Keratinocyte (primary cell): ENCODE data around the gene NOX3. TPM values are rescaled to one million over a fixed set of nuclear protein-coding genes. Genes with fewer than 3 reads are reported as not detected.
"Not testable (repeated sequence)": the region's sequence is repeated elsewhere in the genome, so short reads cannot be mapped to it uniquely, and the experiment has no call there.

ENCODE experiments used
- DNase-seq: peaks from one replicate; pipeline ENCODE4 v3.0.0-alpha.2; 2011; ENCODE audit warnings: low read depth, missing footprints, low spot score
- FAIRE-seq: peaks from 2 replicates; lab custom pipeline; 2011; peaks lifted over from hg19 to GRCh38; lab: Jason Lieb, UNC
- H2AFZ ChIP-seq: 2 replicates; pipeline ENCODE4 v1.6.0; 2012; ENCODE audit warnings: low read length, control low read depth, inconsistent platforms; ENCODE audit not compliant: control insufficient read depth
- H3K27ac ChIP-seq: 2 replicates; pipeline ENCODE4 v1.5.1; 2011; ENCODE audit warnings: low read length; ENCODE audit not compliant: control insufficient read depth, insufficient read depth
- H3K27me3 ChIP-seq: 3 replicates; pipeline ENCODE4 v1.6.0; 2011; ENCODE audit warnings: low read length; ENCODE audit not compliant: control insufficient read depth, insufficient read depth; ENCODE audit errors: extremely low read depth
- H3K36me3 ChIP-seq, 2 experiments: 2 replicates in 1 of 2; 3 replicates in 1 of 2; pipeline ENCODE4 v1.5.1; 2011; ENCODE audit warnings: low read length in 2 of 2, mild to moderate bottlenecking in 1 of 2; ENCODE audit not compliant: control insufficient read depth in 2 of 2, insufficient read depth in 2 of 2; ENCODE audit errors: extremely low read depth in 1 of 2
- H3K4me1 ChIP-seq: 3 replicates; pipeline ENCODE4 v1.5.1; 2011; ENCODE audit warnings: low read length; ENCODE audit not compliant: control insufficient read depth, insufficient read depth; ENCODE audit errors: extremely low read depth
- H3K4me2 ChIP-seq: 3 replicates; pipeline ENCODE4 v1.6.0; 2011; ENCODE audit warnings: low read depth, low read length; ENCODE audit not compliant: control insufficient read depth, insufficient read depth; ENCODE audit errors: extremely low read depth
- H3K4me3 ChIP-seq, 3 experiments: fragments of 200-600 bp in 1 of 3; sonication (generic) in 1 of 3; 2 replicates in 2 of 3; 3 replicates in 1 of 3; pipeline ENCODE4 v1.5.1; 2011 to 2016; ENCODE audit warnings: low read length in 3 of 3, mild to moderate bottlenecking in 3 of 3, control low read depth in 2 of 3, inconsistent platforms in 1 of 3, low read depth in 1 of 3, mixed read lengths in 1 of 3, mixed run types in 1 of 3, moderate library complexity in 1 of 3; ENCODE audit not compliant: control insufficient read depth in 2 of 3, insufficient read depth in 2 of 3; ENCODE audit errors: extremely low read depth in 1 of 3
- H3K79me2 ChIP-seq: 2 replicates; pipeline ENCODE4 v1.6.0; 2012; ENCODE audit warnings: low read length; ENCODE audit not compliant: control insufficient read depth, insufficient read depth
- H3K9ac ChIP-seq: 3 replicates; pipeline ENCODE4 v1.6.0; 2011; ENCODE audit warnings: low read length; ENCODE audit not compliant: control insufficient read depth, insufficient read depth; ENCODE audit errors: extremely low read depth
- H3K9me1 ChIP-seq: 3 replicates; pipeline ENCODE4 v1.6.0; 2011; ENCODE audit warnings: low read length; ENCODE audit not compliant: control insufficient read depth, insufficient read depth; ENCODE audit errors: extremely low read depth
- H3K9me3 ChIP-seq: 2 replicates; pipeline ENCODE4 v1.5.1; 2012; ENCODE audit warnings: low read depth, low read length; ENCODE audit not compliant: control insufficient read depth
- H4K20me1 ChIP-seq: 3 replicates; pipeline ENCODE4 v1.6.0; 2011; ENCODE audit warnings: low read length; ENCODE audit not compliant: control insufficient read depth, insufficient read depth; ENCODE audit errors: extremely low read depth
- CTCF ChIP-seq, 3 experiments: IDR thresholded peaks in 1 of 3; conservative IDR thresholded peaks in 1 of 3; optimal IDR thresholded peaks in 1 of 3; 2 replicates in 2 of 3; 3 replicates in 1 of 3; pipeline versions ENCODE3 to v1.5.1; 2011; ENCODE audit warnings: low read length in 3 of 3, mild to moderate bottlenecking in 3 of 3, moderate library complexity in 2 of 3, control low read depth in 1 of 3, inconsistent platforms in 1 of 3; ENCODE audit not compliant: insufficient read depth in 2 of 3; ENCODE audit errors: extremely low read depth in 1 of 3
- EZH2 ChIP-seq: IDR thresholded peaks from one replicate; pipeline ENCODE4 v1.6.1; 2012; ENCODE audit warnings: inconsistent platforms, mild to moderate bottlenecking, low read length, moderate library complexity
- dilution Hi-C: fragments of 300-500 bp; cut with MboI; formaldehyde crosslinking; loops from one replicate; pipeline ENCODE4 v1.7.0; 2020; ENCODE audit warnings: low sequenced_read_pairs; ENCODE audit not compliant: extremely low pct_ligation_motif_present
- polyA plus RNA-seq, 5 experiments: library from polyadenylated mRNA; depleted of rRNA in 3 of 5; stranded (reverse) in 3 of 5; stranded (forward) in 1 of 5; unstranded in 1 of 5; fragments of >200 nt; gene quantifications; 1 replicate in 1 of 5; 2 replicates in 3 of 5; 3 replicates in 1 of 5; pipeline versions ENCODE4 v1.2.1 to v1.2.3, GENCODE V29; 2011 to 2012; ENCODE audit warnings: missing spikeins in 2 of 5, low read depth in 1 of 5, low replicate concordance in 1 of 5

Gene NOX3
- polyA plus RNA-seq, 1 donor (not counting 4 experiments of a cell fraction or from before 2014, with no cell fraction given), result not detected

- no peak for TF ChIP-seq EZH2
- TF ChIP-seq CTCF (optimal IDR thresholded peaks at IDR 0.05 in 1 of 3, IDR thresholded peaks at IDR 0.05 in 1 of 3, conservative IDR thresholded peaks at IDR 0.05 in 1 of 3; ENCODE audit: extremely low read depth in 1 of 3, insufficient read depth in 2 of 3, low read length in 3 of 3), result no peak
- DNase-seq (no peak), FAIRE-seq (no peak)
- no peak overlapping the region for H3K4me2 ChIP-seq
- dilution Hi-C loops, result no loop called here
- peaks cover 2% of the 10 kb centered on the region for H3K9me3 ChIP-seq
- H3K4me3 ChIP-seq, result no peak overlapping the region
- H3K36me3 ChIP-seq, result no peaks in the 10 kb centered on the region
- H3K9ac ChIP-seq, result no peak overlapping the region
- H4K20me1 ChIP-seq, result no peaks in the 10 kb centered on the region
- no peaks in the 10 kb centered on the region for H3K9me1 ChIP-seq
- peaks cover 23% of the 10 kb centered on the region for H3K4me1 ChIP-seq
- H3K79me2 ChIP-seq, result no peaks in the 10 kb centered on the region
- H3K27ac ChIP-seq, result no peak overlapping the region
- no peaks in the 10 kb centered on the region for H3K27me3 ChIP-seq
- no peak overlapping the region for H2AFZ ChIP-seq
Observed at GRCh38 chr6:155491421-155491820, 35.8 kb upstream of the NOX3 start.

- H3K27ac ChIP-seq, H3K36me3 ChIP-seq, dilution Hi-C loops, H3K9ac ChIP-seq, H3K9me1 ChIP-seq, H3K27me3 ChIP-seq, DNase-seq, H3K9me3 ChIP-seq, H4K20me1 ChIP-seq, H2AFZ ChIP-seq, FAIRE-seq, H3K4me3 ChIP-seq, H3K4me2 ChIP-seq, H3K79me2 ChIP-seq: not testable (repeated sequence)
- H3K4me1 ChIP-seq, result peaks cover 17% of the 10 kb centered on the region
Observed at GRCh38 chr6:155488197-155488596, 32.6 kb upstream of the NOX3 start.
